GM21576 (cell line): ENCODE measurements around the gene TPH1.
"Not testable (repeated sequence)": the region's sequence is repeated elsewhere in the genome, so short reads cannot be mapped to it uniquely, and the experiment has no call there.

ENCODE experiments used
- ATAC-seq: cut with Tn5 transposase; IDR thresholded peaks from one replicate; pipeline ENCODE4 v1.9.1; 2021; ENCODE audit warnings: mild to moderate bottlenecking, moderate library complexity; ENCODE audit not compliant: unreplicated experiment

Gene TPH1

GRCh38 chr11:18027475-18027874 is 18.6 kb downstream of the TPH1 start:
- no peak for ATAC-seq

DNA sequence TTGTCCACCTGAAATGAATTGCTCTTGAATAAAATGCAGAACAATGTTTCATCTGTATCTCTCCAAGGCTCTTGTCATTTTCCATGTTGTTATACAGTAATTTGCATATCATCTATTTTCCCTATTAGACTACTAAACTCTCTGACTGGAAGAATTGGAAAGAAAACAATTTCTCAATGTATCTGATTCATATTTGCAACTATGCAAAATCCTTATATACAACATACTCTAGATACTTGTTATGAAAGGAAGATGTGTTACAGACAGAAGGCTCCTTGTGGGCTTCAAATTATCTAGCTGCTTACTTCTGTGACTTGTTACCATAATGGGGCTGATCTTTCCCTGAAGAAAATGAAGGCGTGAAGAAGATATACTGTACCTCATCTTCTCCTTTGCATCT is 23.6 kb downstream of the TPH1 start:
- ATAC-seq, result no peak

- no peak for ATAC-seq
Measured at GRCh38 chr11:18019650-18020049, 26.4 kb downstream of the TPH1 start.

- ATAC-seq, result no peak
Measured at GRCh38 chr11:18016789-18017188, 29.3 kb downstream of the TPH1 start.

DNA sequence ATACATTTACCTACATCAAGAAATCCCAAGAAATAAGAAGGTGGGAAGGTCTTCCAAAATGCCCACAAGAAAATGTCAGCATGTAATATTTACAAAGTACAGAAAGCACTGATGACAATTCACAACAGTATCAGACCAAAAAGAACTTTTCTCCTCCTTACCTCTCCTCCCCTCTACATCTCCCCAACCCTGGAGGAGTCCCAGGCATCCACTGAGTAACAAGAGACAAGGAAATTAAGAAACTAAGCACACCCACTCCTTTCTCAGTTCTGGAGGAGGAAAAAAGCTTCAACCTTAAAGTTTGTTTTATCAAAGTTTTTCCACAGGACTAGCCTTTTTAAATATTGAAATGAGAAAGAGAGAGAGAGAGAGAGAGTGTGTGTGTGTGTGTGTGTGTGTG is 31.2 kb downstream of the TPH1 start:
- ATAC-seq, result no peak

GRCh38 chr11:18013790-18014507 is 32.1 kb downstream of the TPH1 start:
- no peak for ATAC-seq

DNA sequence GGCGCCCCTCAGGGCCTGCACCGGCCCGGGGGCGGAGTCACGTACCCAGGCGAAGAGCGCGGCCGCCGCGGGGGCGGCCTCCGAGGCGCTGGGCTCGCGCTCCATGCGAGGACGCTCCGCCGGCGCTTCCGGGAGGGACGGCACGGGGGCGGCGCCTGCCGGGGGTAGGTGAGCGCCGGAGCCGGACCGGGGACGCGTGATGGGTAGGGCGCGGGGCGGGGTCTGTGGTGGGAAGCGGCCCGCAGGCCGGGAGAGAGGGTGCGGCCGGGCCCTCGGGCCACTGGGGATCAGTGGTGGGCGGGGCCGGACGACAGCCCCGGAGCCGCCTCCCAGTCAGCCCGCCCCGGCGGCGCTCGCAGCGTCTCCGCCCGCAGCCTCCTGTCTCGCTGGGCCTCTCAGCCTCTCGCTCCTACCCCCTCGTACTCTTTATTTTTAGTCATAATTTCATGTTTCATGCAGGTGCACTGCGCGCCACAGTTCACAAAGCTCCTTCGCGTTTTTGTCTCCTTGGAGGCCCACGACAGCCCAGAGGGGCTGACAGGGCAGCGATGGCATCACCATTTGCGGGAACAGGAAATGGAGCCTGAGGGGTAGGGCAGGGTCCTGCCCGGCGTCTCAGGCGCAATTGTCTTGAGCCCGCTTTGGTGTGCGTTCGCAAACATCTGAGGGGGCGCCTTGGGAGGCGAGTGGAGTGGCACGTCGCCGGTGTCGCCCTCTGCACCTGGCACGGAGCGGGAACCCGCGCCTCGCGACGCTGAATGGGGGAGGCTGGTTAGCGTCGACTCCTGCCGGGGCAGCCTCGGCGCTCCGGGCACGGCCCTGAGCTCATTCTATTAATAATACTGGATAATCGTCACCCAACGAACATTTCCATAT is 32.9 kb downstream of the TPH1 start, which contains the start of gene SERGEF:
Gene SERGEF (minus strand): TSS at position 142 of the 876 bp plus-strand sequence. CDS start 37 bp downstream, at position 105.
- peak; percentile 87 for ATAC-seq

DNA sequence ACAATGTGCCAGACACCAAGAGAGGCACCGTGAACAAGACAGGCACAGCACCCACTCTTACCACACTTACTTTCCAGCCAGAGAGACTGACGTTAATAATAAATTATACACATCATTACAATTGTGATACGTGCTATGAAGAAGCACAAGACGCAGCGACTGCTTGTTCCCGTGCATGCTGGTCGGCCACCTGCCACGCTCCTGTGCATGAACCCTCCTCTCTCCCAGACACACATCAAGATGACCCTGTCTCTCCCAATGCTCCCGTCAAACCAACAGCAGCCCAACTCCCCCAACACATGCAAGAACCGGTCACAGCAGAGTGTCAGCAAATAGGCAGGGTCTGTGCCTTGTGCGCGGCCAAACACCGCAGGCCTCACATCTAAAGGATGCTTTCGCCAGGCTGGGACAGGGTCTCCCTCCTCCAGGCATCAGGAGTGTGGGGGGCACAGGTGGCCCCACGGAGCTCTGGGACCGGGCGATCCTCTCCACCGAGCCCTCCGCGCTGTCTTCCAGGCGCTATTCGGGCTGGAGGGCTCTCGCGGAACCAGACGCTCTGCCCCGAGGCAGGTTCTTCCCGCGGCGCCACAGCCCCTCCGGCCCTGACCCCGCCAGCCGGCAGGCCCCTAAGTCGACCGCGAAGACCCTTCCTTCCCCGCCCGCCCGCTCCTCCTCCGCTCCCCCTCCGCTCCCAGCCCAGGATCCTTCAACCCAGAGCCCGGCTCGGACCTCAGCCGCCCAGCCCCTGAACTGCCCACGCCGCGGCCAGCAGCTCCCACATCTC is 33.8 kb downstream of the TPH1 start:
- ATAC-seq, result peak; percentile 1

DNA sequence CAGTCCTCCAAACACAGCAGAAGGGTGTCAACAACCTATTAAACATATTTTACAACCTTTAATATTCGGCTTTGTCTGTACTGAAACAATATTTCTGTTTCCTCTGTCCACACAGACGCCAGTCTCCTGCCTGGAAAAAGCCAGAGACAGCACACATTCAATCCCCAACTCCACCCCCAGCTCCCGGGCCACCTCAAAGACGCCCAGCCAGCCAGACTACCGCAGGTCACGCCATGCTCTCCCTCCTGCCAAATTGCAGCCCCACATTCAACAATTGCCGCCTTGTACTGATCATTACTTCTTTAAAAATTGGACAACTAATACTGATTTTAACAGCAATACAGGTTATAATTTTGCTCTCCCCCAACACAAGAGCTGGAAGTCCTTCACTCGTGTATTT is 34.4 kb downstream of the TPH1 start:
- no peak for ATAC-seq

DNA sequence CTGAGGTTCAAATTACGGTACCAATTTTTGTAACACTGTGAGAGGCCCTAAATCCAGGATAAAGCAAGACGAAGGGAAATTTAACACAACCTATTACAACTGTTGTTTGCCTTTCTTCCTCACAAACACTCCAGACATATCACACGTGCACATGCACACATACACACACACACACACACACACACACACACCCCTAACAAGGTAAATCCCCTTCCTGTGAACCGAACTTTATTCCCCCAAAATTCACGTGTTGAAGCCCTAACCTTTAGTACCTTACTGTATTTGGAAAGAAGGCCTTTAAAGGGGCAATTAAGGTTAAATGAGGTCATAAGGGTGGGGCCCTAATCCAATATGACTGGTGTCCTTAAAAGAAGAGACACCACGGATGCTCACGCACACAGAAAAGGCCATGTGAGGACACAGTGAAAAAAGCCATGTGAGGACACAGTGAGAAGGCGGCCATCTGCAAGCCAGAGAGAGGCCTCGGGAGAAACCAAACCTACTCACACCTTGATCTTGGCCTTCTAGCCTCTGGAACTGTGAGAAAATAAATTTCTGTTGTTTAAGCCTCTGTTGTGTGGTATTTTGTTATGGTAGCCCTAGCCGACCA is 35.0 kb downstream of the TPH1 start:
- no peak for ATAC-seq

GRCh38 chr11:18010121-18010670 is 35.9 kb downstream of the TPH1 start:
- no peak for ATAC-seq

- ATAC-seq, result no peak
Measured at GRCh38 chr11:18005376-18006129, 40.5 kb downstream of the TPH1 start.

- ATAC-seq, result no peak
Measured at GRCh38 chr11:18001191-18001590, 44.9 kb downstream of the TPH1 start.

DNA sequence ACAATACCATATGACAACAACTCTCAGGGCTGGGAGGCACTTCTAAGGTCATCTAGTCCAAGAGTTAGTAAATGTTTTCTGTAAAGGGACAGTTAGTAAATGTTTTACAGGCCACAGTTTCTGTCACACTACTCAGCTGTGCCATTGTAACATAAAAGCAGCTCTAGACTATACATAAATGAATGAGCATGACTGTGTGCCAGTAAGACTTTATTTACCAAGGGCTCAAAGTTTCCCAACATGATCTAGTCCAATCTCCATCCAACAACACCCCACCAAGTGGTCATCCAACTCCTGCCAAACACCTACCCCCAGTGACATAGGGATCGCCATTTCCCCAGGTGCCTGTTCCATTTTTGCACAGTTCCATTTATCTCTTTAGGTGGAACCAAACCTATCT is 45.3 kb downstream of the TPH1 start:
- ATAC-seq, result no peak

DNA sequence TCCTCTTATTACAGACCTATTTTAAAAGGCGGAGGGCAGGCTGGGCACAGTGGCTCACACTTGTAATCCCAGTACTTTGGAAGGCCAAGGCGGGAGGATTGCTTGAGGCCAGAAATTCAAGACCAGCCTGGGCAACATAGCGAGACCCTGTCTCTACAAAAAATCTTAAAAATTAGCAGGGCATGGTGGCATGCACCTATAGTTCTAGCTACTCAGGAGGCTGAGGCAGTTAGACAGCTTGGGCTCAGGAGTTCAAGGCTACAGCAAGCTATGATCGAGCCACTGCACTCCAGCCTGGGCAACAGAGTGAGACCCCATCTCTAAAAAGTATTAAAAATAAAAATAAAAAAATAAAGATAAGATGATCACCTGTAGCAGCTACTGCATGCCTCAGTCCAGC is 45.9 kb downstream of the TPH1 start:
- ATAC-seq, result not testable (repeated sequence)
